PC-3 (cell line): ENCODE results near the gene MRPL20.

Experiments used
- EZH2 ChIP-seq: fragments of 300-600 bp; sonication (generic); IDR thresholded peaks from one replicate; pipeline ENCODE4 v1.6.1; 2017; ENCODE audit warnings: antibody characterized with exemption, mild to moderate bottlenecking, low read length; ENCODE audit not compliant: unreplicated experiment
- TF ChIP-seq, protein P1 (sequence below): fragments of 300-600 bp; sonication (generic); conservative IDR thresholded peaks from 2 replicates; pipeline ENCODE4 v1.5.1; 2017; ENCODE audit warnings: antibody characterized with exemption, low read depth, mild to moderate bottlenecking, low read length

- TF ChIP-seq, protein P1, sequence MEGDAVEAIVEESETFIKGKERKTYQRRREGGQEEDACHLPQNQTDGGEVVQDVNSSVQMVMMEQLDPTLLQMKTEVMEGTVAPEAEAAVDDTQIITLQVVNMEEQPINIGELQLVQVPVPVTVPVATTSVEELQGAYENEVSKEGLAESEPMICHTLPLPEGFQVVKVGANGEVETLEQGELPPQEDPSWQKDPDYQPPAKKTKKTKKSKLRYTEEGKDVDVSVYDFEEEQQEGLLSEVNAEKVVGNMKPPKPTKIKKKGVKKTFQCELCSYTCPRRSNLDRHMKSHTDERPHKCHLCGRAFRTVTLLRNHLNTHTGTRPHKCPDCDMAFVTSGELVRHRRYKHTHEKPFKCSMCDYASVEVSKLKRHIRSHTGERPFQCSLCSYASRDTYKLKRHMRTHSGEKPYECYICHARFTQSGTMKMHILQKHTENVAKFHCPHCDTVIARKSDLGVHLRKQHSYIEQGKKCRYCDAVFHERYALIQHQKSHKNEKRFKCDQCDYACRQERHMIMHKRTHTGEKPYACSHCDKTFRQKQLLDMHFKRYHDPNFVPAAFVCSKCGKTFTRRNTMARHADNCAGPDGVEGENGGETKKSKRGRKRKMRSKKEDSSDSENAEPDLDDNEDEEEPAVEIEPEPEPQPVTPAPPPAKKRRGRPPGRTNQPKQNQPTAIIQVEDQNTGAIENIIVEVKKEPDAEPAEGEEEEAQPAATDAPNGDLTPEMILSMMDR = no peak
- TF ChIP-seq EZH2 = no peak
These were observed 7.1 kb downstream of the MRPL20 start for GRCh38 chr1:1399872-1400575.
